GM12891 (cell line): Measurements from ENCODE around the gene UXT.

Source experiments
- DNase-seq: peaks from one replicate; pipeline ENCODE4 v3.0.0; 2011; ENCODE audit warnings: low spot score; ENCODE audit not compliant: insufficient read length
- FAIRE-seq: peaks from 2 replicates; lab custom pipeline; 2011; peaks lifted over from hg19 to GRCh38; lab: Jason Lieb, UNC
- PAX5 ChIP-seq: IDR thresholded peaks from 2 replicates; pipeline ENCODE4 v1.6.1; 2011; ENCODE audit warnings: low read length, moderate library complexity, mild to moderate bottlenecking; ENCODE audit not compliant: insufficient read depth, severe bottlenecking
- POLR2A ChIP-seq: IDR thresholded peaks from 2 replicates; pipeline ENCODE4 v1.6.1; 2011; ENCODE audit warnings: low read depth, low read length, control low read depth
- POLR2AphosphoS5 ChIP-seq: IDR thresholded peaks from 2 replicates; pipeline ENCODE4 v1.6.1; 2011; ENCODE audit warnings: low read depth, low read length, control low read depth
- POU2F2 ChIP-seq: IDR thresholded peaks from 2 replicates; pipeline ENCODE4 v1.6.1; 2011; ENCODE audit warnings: low read depth, mild to moderate bottlenecking, control low read depth, low read length, moderate library complexity
- SPI1 ChIP-seq: IDR thresholded peaks from 2 replicates; pipeline ENCODE4 v1.6.1; 2011; ENCODE audit warnings: low read depth, low read length, control low read depth
- TAF1 ChIP-seq: IDR thresholded peaks from 2 replicates; pipeline ENCODE4 v1.6.1; 2011; ENCODE audit warnings: low read depth, low read length, control low read depth

The UXT gene

DNA sequence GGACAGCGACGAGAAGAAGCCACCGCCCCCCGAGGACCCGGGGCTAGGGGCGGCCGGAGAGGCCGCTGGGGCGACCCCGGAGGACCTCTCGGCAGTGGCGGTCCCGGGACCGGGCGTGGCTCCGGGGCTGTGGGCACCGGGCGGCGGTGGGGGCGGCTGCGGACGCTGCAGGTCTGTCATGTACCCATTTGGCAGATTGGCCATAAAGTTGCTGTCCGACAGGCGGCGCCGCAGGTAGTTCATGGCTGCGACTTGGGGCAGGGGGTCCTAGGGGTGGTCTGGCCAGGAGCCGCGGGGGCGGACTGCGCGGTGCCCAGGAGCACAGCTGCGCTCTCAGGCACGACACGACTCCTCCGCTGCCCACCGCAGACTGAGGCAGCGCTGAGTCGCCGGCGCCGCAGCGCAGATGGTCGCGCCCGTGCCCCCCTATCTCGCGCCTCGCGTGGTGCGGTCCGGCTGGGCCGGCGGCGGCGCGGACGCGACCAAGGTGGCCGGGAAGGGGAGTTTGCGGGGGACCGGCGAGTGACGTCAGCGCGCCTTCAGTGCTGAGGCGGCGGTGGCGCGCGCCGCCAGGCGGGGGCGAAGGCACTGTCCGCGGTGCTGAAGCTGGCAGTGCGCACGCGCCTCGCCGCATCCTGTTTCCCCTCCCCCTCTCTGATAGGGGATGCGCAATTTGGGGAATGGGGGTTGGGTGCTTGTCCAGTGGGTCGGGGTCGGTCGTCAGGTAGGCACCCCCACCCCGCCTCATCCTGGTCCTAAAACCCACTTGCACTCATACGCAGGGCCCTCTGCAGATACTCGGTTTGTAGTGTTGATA is 39.3 kb downstream of the UXT start, which contains the start of gene SYN1:
Gene SYN1 (minus strand): TSS at position 372 of the 817 bp plus-strand sequence. CDS start 129 bp downstream, at position 243.
- TF ChIP-seq POLR2AphosphoS5, result no peak
- TF ChIP-seq SPI1, result no peak
- TF ChIP-seq TAF1, result no peak
- TF ChIP-seq POLR2A, result no peak
- TF ChIP-seq POU2F2, result no peak
- no peak for TF ChIP-seq PAX5
- DNase-seq, result peak; percentile 84

DNA sequence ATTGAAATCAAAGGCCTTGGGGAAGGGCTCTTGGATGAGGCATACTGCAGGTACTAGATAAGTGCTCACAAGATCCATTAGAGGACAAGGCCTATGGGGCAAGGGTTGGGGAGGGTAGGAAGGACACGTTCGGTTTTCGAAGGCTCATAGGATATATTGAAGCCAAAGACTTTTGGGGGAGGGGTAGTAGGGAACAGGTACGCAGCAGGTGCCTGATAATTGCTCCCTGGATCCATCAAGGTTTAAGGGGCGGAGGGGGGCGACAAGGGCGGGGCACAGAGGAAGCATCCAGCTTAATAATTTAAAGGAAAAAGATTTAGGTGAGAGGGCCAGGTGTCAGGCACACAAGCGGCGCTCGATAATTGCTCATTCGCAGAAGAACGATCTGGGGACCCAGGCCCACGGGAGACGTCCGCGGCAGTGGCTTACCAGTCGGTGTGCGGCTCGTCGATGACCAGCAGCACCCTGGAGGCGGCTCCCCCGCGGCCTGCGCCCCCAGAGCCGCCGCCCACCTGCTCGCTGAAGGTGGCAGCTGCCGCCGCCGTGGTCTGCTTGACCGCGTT is 40.0 kb downstream of the UXT start:
- DNase-seq, result no peak
- TF ChIP-seq POLR2AphosphoS5, result no peak
- no peak for TF ChIP-seq PAX5
- TF ChIP-seq TAF1, result no peak
- no peak for FAIRE-seq

More for the DNA sequence above, 39.3 kb downstream of the UXT start, which contains the start of gene SYN1:
- FAIRE-seq, result peak; percentile 96

- no peak for FAIRE-seq
- DNase-seq, result no peak
- TF ChIP-seq POLR2AphosphoS5 (no peak), POU2F2 (no peak), POLR2A (no peak), TAF1 (no peak), PAX5 (no peak), SPI1 (no peak)
These were observed 44.4 kb downstream of the UXT start for GRCh38 chrX:47614618-47615017.

- no peak for TF ChIP-seq POLR2AphosphoS5
- no peak for TF ChIP-seq TAF1
- no peak for TF ChIP-seq PAX5
- no peak for TF ChIP-seq POU2F2
- no peak for TF ChIP-seq POLR2A
- no peak for TF ChIP-seq SPI1
- FAIRE-seq (no peak), DNase-seq (no peak)
These were observed 45.9 kb downstream of the UXT start for GRCh38 chrX:47613082-47613481.

- DNase-seq, result no peak
- TF ChIP-seq POU2F2, result no peak
- no peak for TF ChIP-seq POLR2AphosphoS5
- TF ChIP-seq PAX5, result no peak
- no peak for TF ChIP-seq TAF1
- no peak for TF ChIP-seq POLR2A
- TF ChIP-seq SPI1, result no peak
- FAIRE-seq, result no peak
These were observed 46.6 kb downstream of the UXT start for GRCh38 chrX:47612418-47612817.

DNA sequence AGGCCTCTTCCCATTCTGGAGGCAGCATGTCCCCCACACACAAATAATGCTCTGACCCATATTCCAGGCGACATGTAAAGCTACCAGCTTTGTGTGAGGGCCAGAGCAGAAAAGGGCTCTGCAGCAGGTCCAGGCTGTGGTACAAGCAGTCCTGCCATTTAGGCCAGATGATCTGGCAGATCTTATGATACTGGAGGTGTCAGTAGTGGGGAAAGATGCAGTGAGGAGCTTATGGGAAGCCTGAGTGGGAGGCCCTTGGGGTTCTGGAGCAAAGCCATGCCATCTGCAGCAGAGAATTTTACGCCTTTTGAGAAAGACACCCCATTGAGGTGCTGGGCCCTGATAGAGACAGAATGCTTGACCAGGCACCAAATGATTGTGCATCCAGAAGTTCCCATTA is 47.1 kb downstream of the UXT start:
- no peak for TF ChIP-seq POLR2AphosphoS5
- FAIRE-seq (no peak), DNase-seq (no peak)

DNA sequence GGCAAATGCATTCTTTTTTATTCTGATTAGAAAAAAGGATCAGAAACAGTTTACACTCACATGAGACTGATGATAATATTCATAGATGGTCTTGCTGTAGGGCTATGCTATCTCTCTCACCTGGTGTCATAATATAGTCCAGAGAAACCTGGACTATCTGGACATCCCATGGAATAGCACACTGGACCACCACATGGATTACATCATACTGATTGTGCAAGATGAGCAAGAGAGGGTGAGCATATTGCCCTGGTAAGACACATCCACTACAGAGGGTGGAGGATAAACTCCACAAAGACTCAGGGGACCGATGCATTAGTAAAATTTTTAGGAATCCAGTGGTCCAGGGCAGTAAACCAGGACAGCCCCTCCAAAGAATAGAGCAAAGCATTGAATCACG is 47.5 kb downstream of the UXT start:
- no peak for FAIRE-seq
- TF ChIP-seq POU2F2, result no peak
- no peak for TF ChIP-seq PAX5
- no peak for TF ChIP-seq TAF1
- no peak for TF ChIP-seq SPI1
- TF ChIP-seq POLR2A, result no peak
- no peak for TF ChIP-seq POLR2AphosphoS5
- no peak for DNase-seq

GRCh38 chrX:47610511-47610910 is 48.5 kb downstream of the UXT start:
- FAIRE-seq (no peak), DNase-seq (no peak)
- TF ChIP-seq POLR2AphosphoS5 (no peak), SPI1 (no peak), PAX5 (no peak), POU2F2 (no peak), POLR2A (no peak), TAF1 (no peak)

DNA sequence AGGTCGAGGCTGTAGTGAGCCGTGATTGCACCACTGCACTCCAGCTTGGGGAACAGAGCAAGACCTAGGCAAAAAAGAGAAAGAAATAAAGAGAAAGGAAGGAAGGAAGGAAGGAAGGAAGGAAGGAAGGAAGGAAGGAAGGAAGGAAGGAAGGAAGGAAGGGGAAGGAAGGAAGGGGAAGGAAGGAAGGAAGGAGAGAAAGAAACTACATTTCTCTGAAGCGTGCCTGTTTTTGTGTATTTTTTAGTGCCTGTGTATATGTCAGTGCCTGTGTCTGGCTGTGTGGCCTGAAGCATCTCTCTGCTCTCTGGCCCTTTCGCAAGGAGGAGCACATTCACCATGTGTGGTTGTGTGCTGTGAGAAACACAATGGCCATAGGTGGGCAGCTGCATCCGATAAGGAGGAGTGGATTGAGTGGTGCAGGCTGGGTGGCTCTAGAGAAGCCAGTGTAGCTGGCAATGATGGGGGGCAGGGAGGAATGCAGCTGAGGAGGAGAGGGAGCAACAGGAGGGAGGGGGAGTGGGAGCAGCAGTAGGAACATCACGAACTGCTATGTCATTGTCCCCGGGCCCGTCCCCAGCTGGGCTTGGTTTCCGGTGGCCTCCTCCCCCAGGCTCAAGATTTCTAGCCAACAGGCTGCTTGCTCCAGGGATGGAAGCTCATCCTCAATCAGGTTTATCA is 50.7 kb downstream of the UXT start:
- no peak for FAIRE-seq
- TF ChIP-seq POU2F2 (no peak), SPI1 (no peak), PAX5 (no peak), POLR2A (no peak), TAF1 (no peak), POLR2AphosphoS5 (no peak)

More for the DNA sequence above, 50.7 kb downstream of the UXT start:
- no peak for DNase-seq
